HepG2 (cell line): Measurements from ENCODE around the gene FAM131A. TPM values are rescaled to one million over a fixed set of nuclear protein-coding genes. Genes with fewer than 3 reads are reported as not detected.

Source experiments
- ATAC-seq: fragments of 200-7000 bp; cut with Tn5 transposase; 3 replicates; pipeline ENCODE4 v1.9.1; 2020; ENCODE audit warnings: mild to moderate bottlenecking, moderate library complexity
- BruUV-seq: library from RNA; stranded (reverse); fragments of 400-500 nt; replicated peaks from 2 replicates; lab custom pipeline; 2021; lab: Mats Ljungman, UMichigan
- CTCF ChIA-PET: fragments of 300-600 bp; formaldehyde crosslinking; extraction: SDS; loops from one replicate; lab custom pipeline; 2021; ENCODE audit warnings: low total read pairs, inconsistent platforms, low intra/inter-chr PET ratio; lab: Yijun Ruan, JAX
- POLR2A ChIA-PET: fragments of 350-600 bp; sonication (Branson Sonifier 250); formaldehyde crosslinking; loops from one replicate; lab custom pipeline; 2020; ENCODE audit warnings: antibody characterized with exemption, inconsistent platforms; lab: Yijun Ruan, JAX
- DNase-seq: peaks from one replicate; pipeline ENCODE4 v3.0.0-alpha.2; 2015; ENCODE audit warnings: low spot score
- FAIRE-seq: peaks from 3 replicates; lab custom pipeline; 2011; peaks lifted over from hg19 to GRCh38; lab: Jason Lieb, UNC
- H2AFZ ChIP-seq: one replicate; pipeline ENCODE4 v1.6.1; 2011; ENCODE audit warnings: low read length, inconsistent platforms
- H3K27ac ChIP-seq: fragments of 300-600 bp; 3 replicates; pipeline ENCODE4 v1.8.0; 2011; ENCODE audit warnings: mixed run types, mild to moderate bottlenecking, mixed read lengths, low read length, inconsistent platforms; ENCODE audit not compliant: insufficient read depth; ENCODE audit errors: extremely low read length
- H3K27me3 ChIP-seq, 2 experiments: fragments of 200-600 bp in 1 of 2; 2 replicates in 1 of 2; 3 replicates in 1 of 2; pipeline versions ENCODE4 v1.6.0 to v1.8.0; 2011; ENCODE audit warnings: low read length in 2 of 2, mild to moderate bottlenecking in 2 of 2, moderate library complexity in 2 of 2, inconsistent platforms in 1 of 2; ENCODE audit not compliant: insufficient read depth in 2 of 2, control insufficient read depth in 1 of 2
- H3K36me3 ChIP-seq, 2 experiments: fragments of 200-600 bp in 1 of 2; replicated peaks in 1 of 2; 2 replicates in 1 of 2; 3 replicates in 1 of 2; pipeline versions ENCODE4 v1.5.1 to v1.8.0; 2011; ENCODE audit warnings: low read length in 2 of 2, inconsistent platforms in 1 of 2; ENCODE audit not compliant: insufficient read depth in 2 of 2, control insufficient read depth in 1 of 2
- H3K4me1 ChIP-seq: 2 replicates; pipeline ENCODE4 v1.5.1; 2012; ENCODE audit warnings: low read length, inconsistent platforms; ENCODE audit not compliant: insufficient read depth
- H3K4me2 ChIP-seq: 2 replicates; pipeline ENCODE4 v1.6.0; 2011; ENCODE audit warnings: low read depth, low read length, inconsistent platforms
- H3K4me3 ChIP-seq, 3 experiments: fragments of 200-600 bp in 1 of 3; sonication (generic), shearing (Covaris generic) in 1 of 3; replicated peaks in 1 of 3; 2 replicates each; pipeline ENCODE4 v1.5.1; 2011 to 2016; ENCODE audit warnings: low read length in 3 of 3, inconsistent platforms in 2 of 3, low read depth in 2 of 3, mild to moderate bottlenecking in 2 of 3, control low read depth in 1 of 3, mixed read lengths in 1 of 3; ENCODE audit not compliant: insufficient read depth in 1 of 3
- H3K79me2 ChIP-seq: one replicate; pipeline ENCODE4 v1.6.1; 2011; ENCODE audit warnings: low read length, inconsistent platforms; ENCODE audit not compliant: insufficient read depth
- H3K9ac ChIP-seq: 2 replicates; pipeline ENCODE4 v1.6.0; 2011; ENCODE audit warnings: mild to moderate bottlenecking, low read depth, low read length, inconsistent platforms; ENCODE audit not compliant: insufficient read depth
- H3K9me3 ChIP-seq: 2 replicates; pipeline ENCODE4 v1.5.1; 2012; ENCODE audit warnings: mild to moderate bottlenecking, low read length
- H4K20me1 ChIP-seq: 2 replicates; pipeline ENCODE4 v1.6.0; 2011; ENCODE audit warnings: inconsistent platforms, mild to moderate bottlenecking, low read length, moderate library complexity; ENCODE audit not compliant: insufficient read depth
- AHR ChIP-seq: IDR thresholded peaks from 2 replicates; pipeline ENCODE4 v1.6.1; 2018; ENCODE audit warnings: missing genetic modification reagents, missing compliant biosample characterization
- CEBPB ChIP-seq: IDR thresholded peaks from 2 replicates; pipeline ENCODE4 v1.6.1; 2011; ENCODE audit warnings: low read depth, low read length, improper control_type of control experiment, borderline replicate concordance
- ELF1 ChIP-seq: sonication (generic); formaldehyde crosslinking; IDR thresholded peaks from 2 replicates; pipeline ENCODE4 v1.4.0; 2020; ENCODE audit warnings: missing genetic modification reagents
- FOXC1 ChIP-seq: sonication (generic); formaldehyde crosslinking; IDR thresholded peaks from 2 replicates; pipeline ENCODE4 v1.8.0; 2022; ENCODE audit warnings: mild to moderate bottlenecking, missing genetic modification reagents, borderline replicate concordance
- HOXA5 ChIP-seq: sonication (generic); formaldehyde crosslinking; IDR thresholded peaks from 2 replicates; pipeline ENCODE4 v1.4.0; 2020; ENCODE audit warnings: missing genetic modification reagents
- KLF6 ChIP-seq: IDR thresholded peaks from 2 replicates; pipeline ENCODE4 v1.8.0; 2016; ENCODE audit warnings: missing biosample characterization, missing genetic modification reagents
- NFE2L2 ChIP-seq: fragments of 150-350 bp; IDR thresholded peaks from 2 replicates; pipeline ENCODE4 v1.6.1; 2014; ENCODE audit warnings: low read length
- PHF5A ChIP-seq: IDR thresholded peaks from one replicate; pipeline ENCODE4 v1.6.1; 2018; ENCODE audit warnings: low read depth, missing genetic modification reagents; ENCODE audit not compliant: unreplicated experiment
- SOX13 ChIP-seq, 3 experiments: fragments of 450-650 bp in 1 of 3; sonication (generic) in 1 of 3; formaldehyde crosslinking in 1 of 3; IDR thresholded peaks in 2 of 3; conservative IDR thresholded peaks in 1 of 3; 2 replicates each; pipeline versions ENCODE4 v1.5.0 to v1.6.1; 2016 to 2020; ENCODE audit warnings: antibody characterized with exemption in 1 of 3, mild to moderate bottlenecking in 1 of 3, missing compliant biosample characterization in 1 of 3, missing genetic modification reagents in 1 of 3, moderate library complexity in 1 of 3
- SYNCRIP ChIP-seq: fragments of 200-400 bp; formaldehyde crosslinking; IDR thresholded peaks from 2 replicates; pipeline ENCODE4 v1.6.1; 2018; ENCODE audit warnings: mild to moderate bottlenecking, low read depth, low read length; ENCODE audit not compliant: insufficient read depth
- ZMYM3 ChIP-seq: sonication (generic); formaldehyde crosslinking; IDR thresholded peaks from 2 replicates; pipeline ENCODE4 v1.5.1; 2020; ENCODE audit warnings: mild to moderate bottlenecking, missing genetic modification reagents
- WGBS: methylation state at CpG from one replicate; pipeline ENCODE4 v1.1.6; 2017; ENCODE audit warnings: low lambda C conversion rate; 5-methylcytosine and 5-hydroxymethylcytosine counted together
- in situ Hi-C: cut with HindIII; loops from 2 replicates; pipeline ENCODE4 v1.10.0; 2017; ENCODE audit warnings: low pct_unique_long_range_greater_than_20kb; ENCODE audit not compliant: extremely low pct_ligation_motif_present
- intact Hi-C: fragments of 100-400 bp; cut with micrococcal nuclease; formaldehyde crosslinking; loops from one replicate; pipeline ENCODE4 v1.10.0; 2022; ENCODE audit not compliant: unreplicated experiment
- polyA plus RNA-seq, 8 experiments: library from polyadenylated mRNA; depleted of rRNA in 3 of 8; stranded (reverse) in 7 of 8; unstranded in 1 of 8; fragments of >200 nt; fragmentation: Illumina TruSeq in 4 of 8; extraction: Trizol in 4 of 8; gene quantifications; 2 replicates each; pipeline versions ENCODE4 v1.2.1 to v1.2.3, GENCODE V29; 2011 to 2016; ENCODE audit warnings: low read depth in 4 of 8, missing spikeins in 1 of 8, mixed read lengths in 1 of 8; ENCODE audit not compliant: insufficient read depth in 1 of 8
- total RNA-seq, 5 experiments: library from RNA; depleted of rRNA; stranded (reverse); fragments of >200 nt; fragmentation: Illumina TruSeq; extraction: Trizol; gene quantifications; 2 replicates each; pipeline ENCODE4 v1.2.3, GENCODE V29; 2016; ENCODE audit warnings: low read depth in 1 of 5
- TF ChIP-seq, protein P1 (sequence below): sonication (generic); formaldehyde crosslinking; IDR thresholded peaks from 2 replicates; pipeline ENCODE4 v1.5.0; 2020; ENCODE audit warnings: mild to moderate bottlenecking, missing genetic modification reagents
- TF ChIP-seq, protein P2 (sequence below): sonication (generic); formaldehyde crosslinking; IDR thresholded peaks from 2 replicates; pipeline ENCODE4 v1.4.0; 2020; ENCODE audit warnings: missing genetic modification reagents, borderline replicate concordance

The FAM131A gene
- total and polyA plus RNA-seq, 2 of the 13 experiments (the other 11 are each of a cell fraction or from before 2014, with no cell fraction given), result 9.2 to 9.3 TPM

DNA sequence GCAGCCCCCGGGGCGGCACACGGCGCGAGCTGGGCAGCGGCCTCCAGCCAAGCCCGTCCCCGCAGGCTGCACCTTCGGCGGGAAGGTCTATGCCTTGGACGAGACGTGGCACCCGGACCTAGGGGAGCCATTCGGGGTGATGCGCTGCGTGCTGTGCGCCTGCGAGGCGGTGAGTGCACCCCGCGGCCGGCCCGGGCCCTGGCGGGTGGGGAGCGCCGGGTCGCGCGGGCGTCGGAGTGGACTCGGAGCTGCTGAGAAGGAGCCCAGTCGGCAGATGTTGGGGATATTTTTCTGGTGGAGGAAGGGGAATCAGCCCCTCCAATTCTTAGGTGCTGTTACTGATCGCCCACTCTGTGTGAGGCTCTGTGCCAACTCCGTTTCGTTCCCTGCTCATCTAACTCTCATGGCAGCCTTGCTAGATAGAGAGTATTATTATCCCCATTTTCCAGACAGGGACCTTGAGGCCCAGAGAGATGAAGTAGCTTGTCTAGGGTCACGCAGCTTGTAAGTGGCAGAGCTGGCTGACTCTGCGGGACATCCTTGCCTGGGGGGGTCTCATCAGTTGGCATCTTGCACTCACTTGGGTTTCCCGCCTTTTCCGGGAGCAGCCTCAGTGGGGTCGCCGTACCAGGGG, 43.3 kb downstream of the FAM131A start (continued):
- TF ChIP-seq ZMYM3 (CRISPR knock-in tag) (peak; percentile 31; the same call in 1 of the 2 replicates), HOXA5 (CRISPR knock-in tag) (no peak), SYNCRIP (no peak), PHF5A (CRISPR knock-in tag) (no peak), KLF6 (no peak), SOX13 (IDR thresholded peaks at IDR 0.05) (no peak), SOX13 (CRISPR knock-in tag; conservative IDR thresholded peaks at IDR 0.05 in 1 of 2, IDR thresholded peaks at IDR 0.05 in 1 of 2) (no peak), AHR (no peak)
- TF ChIP-seq, all 625 proteins: peak for 5

DNA sequence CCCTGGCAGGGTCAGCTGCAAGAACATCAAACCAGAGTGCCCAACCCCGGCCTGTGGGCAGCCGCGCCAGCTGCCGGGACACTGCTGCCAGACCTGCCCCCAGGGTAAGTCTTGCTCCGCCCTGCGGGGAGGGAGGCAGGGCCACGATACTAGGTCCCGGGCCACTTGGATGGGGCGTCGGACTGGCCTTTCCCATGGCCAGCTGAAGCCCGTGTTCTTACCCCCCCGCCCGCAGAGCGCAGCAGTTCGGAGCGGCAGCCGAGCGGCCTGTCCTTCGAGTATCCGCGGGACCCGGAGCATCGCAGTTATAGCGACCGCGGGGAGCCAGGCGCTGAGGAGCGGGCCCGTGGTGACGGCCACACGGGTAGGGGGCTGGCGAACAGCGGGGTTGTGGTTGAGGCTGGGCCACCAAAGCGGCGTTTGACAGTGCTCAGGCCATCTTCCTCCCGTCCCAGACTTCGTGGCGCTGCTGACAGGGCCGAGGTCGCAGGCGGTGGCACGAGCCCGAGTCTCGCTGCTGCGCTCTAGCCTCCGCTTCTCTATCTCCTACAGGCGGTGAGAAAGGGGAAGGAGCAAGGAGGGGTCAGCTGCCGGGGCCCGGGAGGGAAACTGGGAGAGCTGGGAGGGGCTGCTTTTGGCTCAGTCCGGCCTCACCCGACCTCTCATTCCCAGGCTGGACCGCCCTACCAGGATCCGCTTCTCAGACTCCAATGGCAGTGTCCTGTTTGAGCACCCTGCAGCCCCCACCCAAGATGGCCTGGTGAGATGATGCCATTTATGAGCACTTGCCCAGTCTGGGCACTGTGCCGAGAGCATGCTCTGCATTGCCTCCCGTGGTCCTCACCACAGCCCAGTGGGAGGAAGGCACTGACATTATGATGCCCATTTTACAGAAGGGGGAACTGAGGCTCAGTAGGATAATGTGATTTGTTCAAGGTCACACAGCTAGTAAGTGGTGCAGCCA, 44.1 kb downstream of the FAM131A start:
- H3K4me2 ChIP-seq, result peak overlapping the region; percentile 80; the same call in 1 of the 2 replicates
- no peak for DNase-seq
- intact Hi-C loops, result no loop called here
- TF ChIP-seq FOXC1 (CRISPR knock-in tag) (no peak), ELF1 (CRISPR knock-in tag) (no peak), CEBPB (no peak), NFE2L2 (no peak)
- TF ChIP-seq, protein P1, sequence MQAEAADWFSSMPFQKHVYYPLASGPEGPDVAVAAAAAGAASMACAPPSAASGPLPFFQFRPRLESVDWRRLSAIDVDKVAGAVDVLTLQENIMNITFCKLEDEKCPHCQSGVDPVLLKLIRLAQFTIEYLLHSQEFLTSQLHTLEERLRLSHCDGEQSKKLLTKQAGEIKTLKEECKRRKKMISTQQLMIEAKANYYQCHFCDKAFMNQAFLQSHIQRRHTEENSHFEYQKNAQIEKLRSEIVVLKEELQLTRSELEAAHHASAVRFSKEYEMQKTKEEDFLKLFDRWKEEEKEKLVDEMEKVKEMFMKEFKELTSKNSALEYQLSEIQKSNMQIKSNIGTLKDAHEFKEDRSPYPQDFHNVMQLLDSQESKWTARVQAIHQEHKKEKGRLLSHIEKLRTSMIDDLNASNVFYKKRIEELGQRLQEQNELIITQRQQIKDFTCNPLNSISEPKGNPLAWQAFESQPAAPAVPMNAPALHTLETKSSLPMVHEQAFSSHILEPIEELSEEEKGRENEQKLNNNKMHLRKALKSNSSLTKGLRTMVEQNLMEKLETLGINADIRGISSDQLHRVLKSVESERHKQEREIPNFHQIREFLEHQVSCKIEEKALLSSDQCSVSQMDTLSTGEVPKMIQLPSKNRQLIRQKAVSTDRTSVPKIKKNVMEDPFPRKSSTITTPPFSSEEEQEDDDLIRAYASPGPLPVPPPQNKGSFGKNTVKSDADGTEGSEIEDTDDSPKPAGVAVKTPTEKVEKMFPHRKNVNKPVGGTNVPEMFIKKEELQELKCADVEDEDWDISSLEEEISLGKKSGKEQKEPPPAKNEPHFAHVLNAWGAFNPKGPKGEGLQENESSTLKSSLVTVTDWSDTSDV, result no peak
- TF ChIP-seq, protein P2, sequence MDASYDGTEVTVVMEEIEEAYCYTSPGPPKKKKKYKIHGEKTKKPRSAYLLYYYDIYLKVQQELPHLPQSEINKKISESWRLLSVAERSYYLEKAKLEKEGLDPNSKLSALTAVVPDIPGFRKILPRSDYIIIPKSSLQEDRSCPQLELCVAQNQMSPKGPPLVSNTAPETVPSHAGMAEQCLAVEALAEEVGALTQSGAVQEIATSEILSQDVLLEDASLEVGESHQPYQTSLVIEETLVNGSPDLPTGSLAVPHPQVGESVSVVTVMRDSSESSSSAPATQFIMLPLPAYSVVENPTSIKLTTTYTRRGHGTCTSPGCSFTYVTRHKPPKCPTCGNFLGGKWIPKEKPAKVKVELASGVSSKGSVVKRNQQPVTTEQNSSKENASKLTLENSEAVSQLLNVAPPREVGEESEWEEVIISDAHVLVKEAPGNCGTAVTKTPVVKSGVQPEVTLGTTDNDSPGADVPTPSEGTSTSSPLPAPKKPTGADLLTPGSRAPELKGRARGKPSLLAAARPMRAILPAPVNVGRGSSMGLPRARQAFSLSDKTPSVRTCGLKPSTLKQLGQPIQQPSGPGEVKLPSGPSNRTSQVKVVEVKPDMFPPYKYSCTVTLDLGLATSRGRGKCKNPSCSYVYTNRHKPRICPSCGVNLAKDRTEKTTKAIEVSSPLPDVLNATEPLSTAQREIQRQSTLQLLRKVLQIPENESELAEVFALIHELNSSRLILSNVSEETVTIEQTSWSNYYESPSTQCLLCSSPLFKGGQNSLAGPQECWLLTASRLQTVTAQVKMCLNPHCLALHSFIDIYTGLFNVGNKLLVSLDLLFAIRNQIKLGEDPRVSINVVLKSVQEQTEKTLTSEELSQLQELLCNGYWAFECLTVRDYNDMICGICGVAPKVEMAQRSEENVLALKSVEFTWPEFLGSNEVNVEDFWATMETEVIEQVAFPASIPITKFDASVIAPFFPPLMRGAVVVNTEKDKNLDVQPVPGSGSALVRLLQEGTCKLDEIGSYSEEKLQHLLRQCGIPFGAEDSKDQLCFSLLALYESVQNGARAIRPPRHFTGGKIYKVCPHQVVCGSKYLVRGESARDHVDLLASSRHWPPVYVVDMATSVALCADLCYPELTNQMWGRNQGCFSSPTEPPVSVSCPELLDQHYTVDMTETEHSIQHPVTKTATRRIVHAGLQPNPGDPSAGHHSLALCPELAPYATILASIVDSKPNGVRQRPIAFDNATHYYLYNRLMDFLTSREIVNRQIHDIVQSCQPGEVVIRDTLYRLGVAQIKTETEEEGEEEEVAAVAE (CRISPR knock-in tag), result no peak

More for the DNA sequence above, 44.1 kb downstream of the FAM131A start:
- 98% methylated on average over 26 of the region's 55 CpGs for WGBS
- Histone ChIP-seq H3K36me3 (peaks cover 6 to 22% of the 10 kb centered on the region in 2 experiments; a peak in 3 of 5 replicates), H3K9me3 (no peaks in the 10 kb centered on the region), H3K27ac (no peak overlapping the region), H3K4me3 (peak overlapping the region in 1 of 3 experiments; percentile 71; a peak in 1 of 6 replicates), H3K27me3 (no peaks in the 10 kb centered on the region; a peak in 1 of 5 replicates), H2AFZ (no peak overlapping the region), H3K4me1 (peaks cover 22% of the 10 kb centered on the region), H3K9ac (no peak overlapping the region), H3K79me2 (peaks cover 25% of the 10 kb centered on the region), H4K20me1 (0 out of 2 replicates have a peak, but pooled peaks cover 3% of the 10 kb centered on the region)
- FAIRE-seq (no peak), ATAC-seq (no peak)
- BruUV-seq, result no TSS peak
- POLR2A ChIA-PET, result interaction anchor here (1.2 kb wide), 1 partner anchor 10 kb away, joined by 5 read pairs; no protein-coding TSS in a partner anchor
- in situ Hi-C loops, result no loop called here
- CTCF ChIA-PET, result no interaction called here
